Glutamatergic neuron (in vitro differentiated cells): ENCODE data around the gene SYPL1. TPM values are rescaled to one million over a fixed set of nuclear protein-coding genes. Genes with fewer than 3 reads are reported as not detected.

Experiments used
- DNase-seq: peaks from one replicate; pipeline ENCODE4 v3.0.0; 2022
- H3K27ac Mint-ChIP-seq: one replicate; pipeline ENCODE4 v1.8.0; 2020; ENCODE audit warnings: mild to moderate bottlenecking, mixed read lengths, inconsistent platforms; ENCODE audit not compliant: unreplicated experiment
- H3K27me3 Mint-ChIP-seq: one replicate; pipeline ENCODE4 v1.8.0; 2020; ENCODE audit warnings: mild to moderate bottlenecking, moderate library complexity, mixed read lengths, inconsistent platforms; ENCODE audit not compliant: unreplicated experiment
- H3K36me3 Mint-ChIP-seq: one replicate; pipeline ENCODE4 v1.8.0; 2020; ENCODE audit warnings: mild to moderate bottlenecking, mixed read lengths, inconsistent platforms; ENCODE audit not compliant: unreplicated experiment
- H3K4me1 Mint-ChIP-seq: one replicate; pipeline ENCODE4 v1.8.0; 2020; ENCODE audit warnings: mild to moderate bottlenecking, low read depth, mixed read lengths, inconsistent platforms; ENCODE audit not compliant: unreplicated experiment
- H3K4me3 Mint-ChIP-seq: one replicate; pipeline ENCODE4 v1.8.0; 2020; ENCODE audit warnings: mild to moderate bottlenecking, mixed read lengths, inconsistent platforms; ENCODE audit not compliant: unreplicated experiment
- H3K9me3 Mint-ChIP-seq: one replicate; pipeline ENCODE4 v1.8.0; 2020; ENCODE audit warnings: mild to moderate bottlenecking, moderate library complexity, mixed read lengths, inconsistent platforms; ENCODE audit not compliant: unreplicated experiment
- total RNA-seq: library from RNA; stranded (reverse); fragmentation: NEBNext Ultra II Directional; extraction: Animal tissue kit (Norgen Biotek cat#: 25700); gene quantifications from one replicate; pipeline ENCODE4 v1.2.1, GENCODE V29; 2021; ENCODE audit not compliant: unreplicated experiment
- TF ChIP-seq, protein P1 (sequence below): fragments of 200-600 bp; sonication (generic); IDR thresholded peaks from one replicate; pipeline ENCODE4 v1.5.0; 2021; ENCODE audit not compliant: partially characterized antibody, unreplicated experiment

The SYPL1 gene
- total RNA-seq, 1 donor from 2014 or later = 10.0 TPM

DNA sequence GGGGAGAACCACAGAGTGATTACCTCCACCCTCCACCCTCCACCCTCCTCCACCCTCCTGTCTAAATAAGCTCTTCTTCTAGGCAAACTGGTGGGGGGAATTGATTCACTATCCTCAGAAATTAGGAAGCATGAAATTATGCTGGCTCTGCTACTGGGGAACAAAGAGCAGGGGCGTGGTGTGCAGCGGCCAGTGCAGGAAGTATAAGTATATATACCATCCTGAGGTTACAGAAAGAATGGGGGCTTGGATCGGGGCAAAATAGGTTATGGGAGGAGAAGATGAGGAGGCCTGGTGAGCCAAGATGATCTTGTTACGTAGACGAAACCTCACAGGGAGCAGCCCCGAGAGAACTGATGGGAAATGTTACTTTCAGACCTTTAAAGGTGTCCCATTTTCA is 49.1 kb downstream of the SYPL1 start:
- Mint-ChIP-seq H3K27ac (peak overlapping the region; percentile 9), H3K4me1 (peaks cover 19% of the 10 kb centered on the region), H3K36me3 (peaks cover 11% of the 10 kb centered on the region), H3K4me3 (no peak overlapping the region), H3K27me3 (no peaks in the 10 kb centered on the region), H3K9me3 (no peaks in the 10 kb centered on the region)
- TF ChIP-seq, protein P1, sequence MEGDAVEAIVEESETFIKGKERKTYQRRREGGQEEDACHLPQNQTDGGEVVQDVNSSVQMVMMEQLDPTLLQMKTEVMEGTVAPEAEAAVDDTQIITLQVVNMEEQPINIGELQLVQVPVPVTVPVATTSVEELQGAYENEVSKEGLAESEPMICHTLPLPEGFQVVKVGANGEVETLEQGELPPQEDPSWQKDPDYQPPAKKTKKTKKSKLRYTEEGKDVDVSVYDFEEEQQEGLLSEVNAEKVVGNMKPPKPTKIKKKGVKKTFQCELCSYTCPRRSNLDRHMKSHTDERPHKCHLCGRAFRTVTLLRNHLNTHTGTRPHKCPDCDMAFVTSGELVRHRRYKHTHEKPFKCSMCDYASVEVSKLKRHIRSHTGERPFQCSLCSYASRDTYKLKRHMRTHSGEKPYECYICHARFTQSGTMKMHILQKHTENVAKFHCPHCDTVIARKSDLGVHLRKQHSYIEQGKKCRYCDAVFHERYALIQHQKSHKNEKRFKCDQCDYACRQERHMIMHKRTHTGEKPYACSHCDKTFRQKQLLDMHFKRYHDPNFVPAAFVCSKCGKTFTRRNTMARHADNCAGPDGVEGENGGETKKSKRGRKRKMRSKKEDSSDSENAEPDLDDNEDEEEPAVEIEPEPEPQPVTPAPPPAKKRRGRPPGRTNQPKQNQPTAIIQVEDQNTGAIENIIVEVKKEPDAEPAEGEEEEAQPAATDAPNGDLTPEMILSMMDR = no peak
- DNase-seq = no peak

DNA sequence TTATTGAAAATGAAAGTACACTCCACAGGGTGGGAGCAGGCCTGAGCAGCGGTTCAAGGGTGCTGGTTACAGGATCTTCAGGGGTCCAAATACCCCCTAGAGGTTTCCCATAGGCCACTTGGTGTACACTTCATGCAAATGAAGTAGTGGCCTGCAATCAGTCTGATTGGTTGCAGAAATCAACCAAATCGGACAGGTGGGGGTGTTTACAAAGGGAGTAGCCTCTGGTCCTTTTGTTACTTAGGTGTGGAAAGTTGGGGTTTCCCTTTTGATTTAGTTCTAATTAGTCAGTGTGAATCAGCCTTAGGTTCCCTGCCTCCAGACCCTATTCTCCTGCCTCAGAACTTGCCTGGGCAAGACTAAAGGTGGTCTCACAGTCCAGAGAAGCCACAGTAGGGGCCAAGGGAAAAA is 49.6 kb downstream of the SYPL1 start:
- Mint-ChIP-seq H3K4me3 (no peak overlapping the region), H3K27me3 (no peaks in the 10 kb centered on the region), H3K4me1 (peaks cover 23% of the 10 kb centered on the region), H3K27ac (peak overlapping the region; percentile 9), H3K9me3 (no peaks in the 10 kb centered on the region), H3K36me3 (peaks cover 11% of the 10 kb centered on the region)
- TF ChIP-seq, protein P1 = no peak
- DNase-seq = no peak

DNA sequence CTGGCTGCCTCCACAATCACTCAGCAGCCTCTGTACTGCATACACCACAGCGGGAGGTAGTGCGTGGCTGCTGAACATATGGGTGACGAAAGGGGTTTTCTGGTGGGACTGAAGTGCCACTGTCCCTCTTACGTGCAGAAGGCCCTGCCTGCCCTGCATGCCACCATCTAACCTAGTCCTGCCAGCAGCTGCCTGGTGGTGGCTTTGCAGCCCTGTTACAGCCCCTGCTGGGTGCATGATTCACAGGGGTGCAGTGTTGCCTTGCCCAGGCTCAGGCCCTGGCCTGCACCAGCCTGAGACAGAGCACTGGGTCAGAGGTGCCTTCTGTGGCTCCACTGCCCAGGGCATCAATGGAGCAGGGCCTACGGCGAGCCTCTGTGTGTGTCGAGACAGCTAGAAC is 50.1 kb downstream of the SYPL1 start:
- TF ChIP-seq, protein P1 = no peak
- H3K27ac Mint-ChIP-seq = no peak overlapping the region
- H3K4me1 Mint-ChIP-seq = peaks cover 23% of the 10 kb centered on the region
- H3K9me3 Mint-ChIP-seq = peaks cover 1% of the 10 kb centered on the region
- DNase-seq = no peak
- H3K27me3 Mint-ChIP-seq = no peaks in the 10 kb centered on the region
- no peak overlapping the region for H3K4me3 Mint-ChIP-seq
- peaks cover 11% of the 10 kb centered on the region for H3K36me3 Mint-ChIP-seq

DNA sequence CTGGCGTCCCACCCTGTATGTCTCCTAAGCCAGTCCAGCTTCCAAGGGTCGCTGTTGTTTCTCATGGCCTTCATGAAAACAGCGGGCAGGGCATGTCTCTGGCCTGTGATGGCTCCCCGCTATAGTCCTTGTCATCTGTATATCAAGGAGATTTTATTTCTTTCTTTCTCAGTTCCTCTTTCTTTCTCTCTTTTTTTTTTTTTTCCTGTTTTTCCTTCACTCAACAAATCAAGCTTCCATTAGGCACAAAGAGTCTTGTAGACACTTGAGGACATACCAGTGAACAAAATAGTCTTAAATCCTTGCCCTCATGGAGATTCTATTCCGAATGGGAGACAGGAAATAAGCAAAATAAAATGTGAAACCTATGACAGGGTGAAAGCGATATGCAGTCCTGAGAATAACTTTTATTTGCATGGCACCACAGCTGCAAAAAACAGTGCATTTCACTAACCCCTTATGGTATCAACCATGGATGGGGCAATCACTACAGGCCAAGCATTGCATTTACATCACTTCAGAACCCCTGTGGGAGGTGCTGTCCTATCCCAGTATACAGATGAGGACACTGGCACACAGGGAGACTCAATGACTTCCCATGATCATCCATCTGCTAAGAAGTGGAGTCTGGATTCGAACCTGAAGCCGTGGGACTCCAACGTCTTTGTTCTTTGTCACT is 50.7 kb downstream of the SYPL1 start:
- DNase-seq = no peak
- H3K4me3 Mint-ChIP-seq = no peak overlapping the region
- H3K9me3 Mint-ChIP-seq = peaks cover 1% of the 10 kb centered on the region
- TF ChIP-seq, protein P1 = no peak
- H3K27ac Mint-ChIP-seq = no peak overlapping the region
- peaks cover 11% of the 10 kb centered on the region for H3K36me3 Mint-ChIP-seq
- H3K27me3 Mint-ChIP-seq = peaks cover 2% of the 10 kb centered on the region
- H3K4me1 Mint-ChIP-seq = peaks cover 23% of the 10 kb centered on the region

DNA sequence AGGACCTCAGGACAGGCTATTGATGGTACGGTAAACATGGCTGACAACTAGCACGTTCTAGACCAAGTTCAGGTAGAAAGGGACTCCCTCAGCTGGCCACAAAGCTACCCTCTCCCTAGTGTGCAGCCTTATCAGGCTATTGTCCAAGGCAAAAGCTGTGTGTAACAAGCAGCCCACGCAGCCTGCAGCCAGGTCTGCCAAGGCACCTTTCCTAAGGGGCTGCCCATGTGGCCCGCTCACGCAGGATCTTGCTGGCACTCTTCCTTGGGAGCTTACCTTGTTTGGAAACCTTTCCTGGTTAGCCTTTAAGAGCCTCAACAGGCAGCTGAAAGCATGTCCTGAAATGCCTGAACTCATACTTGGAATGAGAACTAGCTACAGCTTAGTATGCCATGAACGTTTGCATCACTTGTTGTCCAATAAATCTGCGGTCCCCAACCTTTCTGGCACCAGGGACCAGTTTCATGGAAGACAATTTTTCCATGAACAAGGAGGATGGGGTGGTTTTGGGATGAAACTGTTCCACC is 51.7 kb downstream of the SYPL1 start:
- Mint-ChIP-seq H3K36me3 (peaks cover 11% of the 10 kb centered on the region), H3K4me1 (peaks cover 23% of the 10 kb centered on the region)
- no peak for DNase-seq

More for the DNA sequence above, 51.7 kb downstream of the SYPL1 start:
- no peak overlapping the region for H3K27ac Mint-ChIP-seq
- TF ChIP-seq, protein P1 = no peak
- H3K27me3 Mint-ChIP-seq = peaks cover 2% of the 10 kb centered on the region
- no peak overlapping the region for H3K4me3 Mint-ChIP-seq
- peaks cover 1% of the 10 kb centered on the region for H3K9me3 Mint-ChIP-seq
